ENCODE data around the gene MACROD1. TPM values are rescaled to one million over a fixed set of nuclear protein-coding genes. Genes with fewer than 3 reads are reported as not detected.

Gene MACROD1
- total and polyA plus RNA-seq, 10 of the 15 experiments (the other 5 are each of a cell fraction or from before 2014, with no cell fraction given), result 1.2 to 22.7 (median 11.3) TPM; not detected in 1

DNA sequence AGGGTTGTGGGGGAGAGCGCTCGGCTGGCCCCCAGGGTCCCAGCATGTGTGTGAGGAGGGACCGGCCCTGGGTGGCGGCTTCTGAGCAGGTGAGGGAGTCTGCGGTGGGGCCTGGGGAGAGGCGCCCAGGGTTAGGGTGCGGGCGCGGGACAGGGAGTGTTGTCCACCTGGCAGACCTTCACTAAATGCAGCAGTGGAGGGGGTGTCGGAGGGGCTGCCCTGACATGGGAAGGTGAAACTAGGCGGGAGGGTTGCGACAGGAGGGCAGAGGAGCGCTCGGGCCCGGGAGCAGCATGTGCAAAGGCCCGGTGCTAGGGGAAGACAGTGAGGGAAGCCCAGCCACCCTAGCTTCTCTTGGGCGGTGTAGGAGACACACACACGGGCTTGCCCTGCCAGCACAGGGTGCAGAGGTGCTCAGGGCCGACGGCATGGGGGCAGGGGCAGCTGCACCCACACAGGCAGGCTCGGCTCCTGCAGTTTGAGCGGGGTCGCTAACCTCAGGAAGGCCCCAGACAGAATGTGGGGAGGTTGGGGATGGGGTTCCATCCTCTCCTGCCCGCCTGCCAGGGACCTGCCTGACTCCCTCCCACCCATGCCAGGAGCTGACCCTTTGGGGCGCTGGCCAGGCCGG, 157.5 kb downstream of the MACROD1 start:
- 68% methylated on average over 26 of the region's 26 CpGs for WGBS (ENCODE audit: insufficient coverage, insufficient replicate concordance, low lambda C conversion rate, missing lambda C conversion rate)
- no peak overlapping the region for H2AFZ ChIP-seq (ENCODE audit: control insufficient read depth, low read depth, low read length)
- H3K9ac ChIP-seq (ENCODE audit: control insufficient read depth, insufficient read depth, low read length), result no peak overlapping the region
- no TSS peak for BruUV-seq (replicated peaks)
- ChIA-PET RAD21 (ENCODE audit: unreplicated experiment) (no interaction called here), SMC1A (ENCODE audit: uncharacterized antibody, unreplicated experiment) (no interaction called here), CTCF (no interaction called here), POLR2A (no interaction called here)
- peaks cover 3% of the 10 kb centered on the region; the same call in 2 of the 3 replicates for H3K9me3 ChIP-seq (replicated peaks; ENCODE audit: control insufficient read depth, insufficient read depth, low read length)
- H3K79me2 ChIP-seq (ENCODE audit: control insufficient read depth, insufficient read depth, low read length), result no peaks in the 10 kb centered on the region
- H3K27me3 ChIP-seq (replicated peaks in 1 of 2; ENCODE audit: control insufficient read depth in 2 of 2, insufficient read depth in 2 of 2, low read length in 1 of 2), result no peaks in the 10 kb centered on the region; a peak in 3 of 4 replicates
- intact Hi-C loops (cut with micrococcal nuclease; ENCODE audit: unreplicated experiment) (no loop called here), in situ Hi-C loops (cut with MboI) (no loop called here)
- H4K20me1 ChIP-seq (ENCODE audit: control insufficient read depth, insufficient read depth), result no peaks in the 10 kb centered on the region
- FAIRE-seq (no peak), DNase-seq (ENCODE audit: low read depth, low spot score) (no peak), ATAC-seq (no peak)
- no peaks in the 10 kb centered on the region for H3K36me3 ChIP-seq (ENCODE audit: control insufficient read depth in 2 of 2, insufficient read depth in 2 of 2, low read length in 1 of 2)
- no peak overlapping the region for H3K27ac ChIP-seq (ENCODE audit: control insufficient read depth, insufficient read depth)
- no peak overlapping the region for H3K4me2 ChIP-seq (ENCODE audit: control insufficient read depth, insufficient read depth)
- H3K4me3 ChIP-seq, result no peak overlapping the region
- no peak for TF ChIP-seq GATAD2B (conservative IDR thresholded peaks at IDR 0.05; ENCODE audit: low read depth)
- TF ChIP-seq, protein P1, sequence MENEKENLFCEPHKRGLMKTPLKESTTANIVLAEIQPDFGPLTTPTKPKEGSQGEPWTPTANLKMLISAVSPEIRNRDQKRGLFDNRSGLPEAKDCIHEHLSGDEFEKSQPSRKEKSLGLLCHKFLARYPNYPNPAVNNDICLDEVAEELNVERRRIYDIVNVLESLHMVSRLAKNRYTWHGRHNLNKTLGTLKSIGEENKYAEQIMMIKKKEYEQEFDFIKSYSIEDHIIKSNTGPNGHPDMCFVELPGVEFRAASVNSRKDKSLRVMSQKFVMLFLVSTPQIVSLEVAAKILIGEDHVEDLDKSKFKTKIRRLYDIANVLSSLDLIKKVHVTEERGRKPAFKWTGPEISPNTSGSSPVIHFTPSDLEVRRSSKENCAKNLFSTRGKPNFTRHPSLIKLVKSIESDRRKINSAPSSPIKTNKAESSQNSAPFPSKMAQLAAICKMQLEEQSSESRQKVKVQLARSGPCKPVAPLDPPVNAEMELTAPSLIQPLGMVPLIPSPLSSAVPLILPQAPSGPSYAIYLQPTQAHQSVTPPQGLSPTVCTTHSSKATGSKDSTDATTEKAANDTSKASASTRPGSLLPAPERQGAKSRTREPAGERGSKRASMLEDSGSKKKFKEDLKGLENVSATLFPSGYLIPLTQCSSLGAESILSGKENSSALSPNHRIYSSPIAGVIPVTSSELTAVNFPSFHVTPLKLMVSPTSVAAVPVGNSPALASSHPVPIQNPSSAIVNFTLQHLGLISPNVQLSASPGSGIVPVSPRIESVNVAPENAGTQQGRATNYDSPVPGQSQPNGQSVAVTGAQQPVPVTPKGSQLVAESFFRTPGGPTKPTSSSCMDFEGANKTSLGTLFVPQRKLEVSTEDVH (IDR thresholded peaks at IDR 0.05; ENCODE audit: low read depth, partially characterized antibody), result no peak
- TF ChIP-seq YY1 (IDR thresholded peaks at IDR 0.05; ENCODE audit: low read depth, low read length), result no peak
- TF ChIP-seq, protein P2, sequence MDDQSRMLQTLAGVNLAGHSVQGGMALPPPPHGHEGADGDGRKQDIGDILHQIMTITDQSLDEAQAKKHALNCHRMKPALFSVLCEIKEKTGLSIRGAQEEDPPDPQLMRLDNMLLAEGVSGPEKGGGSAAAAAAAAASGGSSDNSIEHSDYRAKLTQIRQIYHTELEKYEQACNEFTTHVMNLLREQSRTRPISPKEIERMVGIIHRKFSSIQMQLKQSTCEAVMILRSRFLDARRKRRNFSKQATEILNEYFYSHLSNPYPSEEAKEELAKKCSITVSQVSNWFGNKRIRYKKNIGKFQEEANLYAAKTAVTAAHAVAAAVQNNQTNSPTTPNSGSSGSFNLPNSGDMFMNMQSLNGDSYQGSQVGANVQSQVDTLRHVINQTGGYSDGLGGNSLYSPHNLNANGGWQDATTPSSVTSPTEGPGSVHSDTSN (IDR thresholded peaks at IDR 0.05; ENCODE audit: insufficient replicate concordance, low read depth, low read length), result no peak
- TF ChIP-seq ZNF622 (IDR thresholded peaks at IDR 0.05), result no peak
- TF ChIP-seq NFIC (IDR thresholded peaks at IDR 0.05; ENCODE audit: low read depth, low read length), result no peak
- TF ChIP-seq, protein P3, sequence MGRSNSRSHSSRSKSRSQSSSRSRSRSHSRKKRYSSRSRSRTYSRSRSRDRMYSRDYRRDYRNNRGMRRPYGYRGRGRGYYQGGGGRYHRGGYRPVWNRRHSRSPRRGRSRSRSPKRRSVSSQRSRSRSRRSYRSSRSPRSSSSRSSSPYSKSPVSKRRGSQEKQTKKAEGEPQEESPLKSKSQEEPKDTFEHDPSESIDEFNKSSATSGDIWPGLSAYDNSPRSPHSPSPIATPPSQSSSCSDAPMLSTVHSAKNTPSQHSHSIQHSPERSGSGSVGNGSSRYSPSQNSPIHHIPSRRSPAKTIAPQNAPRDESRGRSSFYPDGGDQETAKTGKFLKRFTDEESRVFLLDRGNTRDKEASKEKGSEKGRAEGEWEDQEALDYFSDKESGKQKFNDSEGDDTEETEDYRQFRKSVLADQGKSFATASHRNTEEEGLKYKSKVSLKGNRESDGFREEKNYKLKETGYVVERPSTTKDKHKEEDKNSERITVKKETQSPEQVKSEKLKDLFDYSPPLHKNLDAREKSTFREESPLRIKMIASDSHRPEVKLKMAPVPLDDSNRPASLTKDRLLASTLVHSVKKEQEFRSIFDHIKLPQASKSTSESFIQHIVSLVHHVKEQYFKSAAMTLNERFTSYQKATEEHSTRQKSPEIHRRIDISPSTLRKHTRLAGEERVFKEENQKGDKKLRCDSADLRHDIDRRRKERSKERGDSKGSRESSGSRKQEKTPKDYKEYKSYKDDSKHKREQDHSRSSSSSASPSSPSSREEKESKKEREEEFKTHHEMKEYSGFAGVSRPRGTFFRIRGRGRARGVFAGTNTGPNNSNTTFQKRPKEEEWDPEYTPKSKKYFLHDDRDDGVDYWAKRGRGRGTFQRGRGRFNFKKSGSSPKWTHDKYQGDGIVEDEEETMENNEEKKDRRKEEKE (IDR thresholded peaks at IDR 0.05), result no peak
- no peak for TF ChIP-seq HDAC2 (IDR thresholded peaks at IDR 0.05)
- TF ChIP-seq, protein P4, sequence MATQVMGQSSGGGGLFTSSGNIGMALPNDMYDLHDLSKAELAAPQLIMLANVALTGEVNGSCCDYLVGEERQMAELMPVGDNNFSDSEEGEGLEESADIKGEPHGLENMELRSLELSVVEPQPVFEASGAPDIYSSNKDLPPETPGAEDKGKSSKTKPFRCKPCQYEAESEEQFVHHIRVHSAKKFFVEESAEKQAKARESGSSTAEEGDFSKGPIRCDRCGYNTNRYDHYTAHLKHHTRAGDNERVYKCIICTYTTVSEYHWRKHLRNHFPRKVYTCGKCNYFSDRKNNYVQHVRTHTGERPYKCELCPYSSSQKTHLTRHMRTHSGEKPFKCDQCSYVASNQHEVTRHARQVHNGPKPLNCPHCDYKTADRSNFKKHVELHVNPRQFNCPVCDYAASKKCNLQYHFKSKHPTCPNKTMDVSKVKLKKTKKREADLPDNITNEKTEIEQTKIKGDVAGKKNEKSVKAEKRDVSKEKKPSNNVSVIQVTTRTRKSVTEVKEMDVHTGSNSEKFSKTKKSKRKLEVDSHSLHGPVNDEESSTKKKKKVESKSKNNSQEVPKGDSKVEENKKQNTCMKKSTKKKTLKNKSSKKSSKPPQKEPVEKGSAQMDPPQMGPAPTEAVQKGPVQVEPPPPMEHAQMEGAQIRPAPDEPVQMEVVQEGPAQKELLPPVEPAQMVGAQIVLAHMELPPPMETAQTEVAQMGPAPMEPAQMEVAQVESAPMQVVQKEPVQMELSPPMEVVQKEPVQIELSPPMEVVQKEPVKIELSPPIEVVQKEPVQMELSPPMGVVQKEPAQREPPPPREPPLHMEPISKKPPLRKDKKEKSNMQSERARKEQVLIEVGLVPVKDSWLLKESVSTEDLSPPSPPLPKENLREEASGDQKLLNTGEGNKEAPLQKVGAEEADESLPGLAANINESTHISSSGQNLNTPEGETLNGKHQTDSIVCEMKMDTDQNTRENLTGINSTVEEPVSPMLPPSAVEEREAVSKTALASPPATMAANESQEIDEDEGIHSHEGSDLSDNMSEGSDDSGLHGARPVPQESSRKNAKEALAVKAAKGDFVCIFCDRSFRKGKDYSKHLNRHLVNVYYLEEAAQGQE (IDR thresholded peaks at IDR 0.05; ENCODE audit: low read depth, low read length), result no peak
- TF ChIP-seq POU2F2 (IDR thresholded peaks at IDR 0.05; ENCODE audit: borderline replicate concordance, low read depth, low read length), result no peak
- TF ChIP-seq RBBP5 (conservative IDR thresholded peaks at IDR 0.05), result no peak
- no peak for TF ChIP-seq JUNB (IDR thresholded peaks at IDR 0.05)
- no peaks in the 10 kb centered on the region for H3K4me1 ChIP-seq (ENCODE audit: control insufficient read depth, insufficient read depth, low read length)

Data from GM12878 (cell line).